ENCODE results near the gene IDH3G.
"Not testable (repeated sequence)": the region's sequence is repeated elsewhere in the genome, so short reads cannot be mapped to it uniquely, and the experiment has no call there.

IDH3G gene

GRCh38 chrX:153763298-153763932, 30.8 kb downstream of the IDH3G start:
- in situ Hi-C loops (cut with HindIII; ENCODE audit: low sequenced_read_pairs): no loop called here

DNA sequence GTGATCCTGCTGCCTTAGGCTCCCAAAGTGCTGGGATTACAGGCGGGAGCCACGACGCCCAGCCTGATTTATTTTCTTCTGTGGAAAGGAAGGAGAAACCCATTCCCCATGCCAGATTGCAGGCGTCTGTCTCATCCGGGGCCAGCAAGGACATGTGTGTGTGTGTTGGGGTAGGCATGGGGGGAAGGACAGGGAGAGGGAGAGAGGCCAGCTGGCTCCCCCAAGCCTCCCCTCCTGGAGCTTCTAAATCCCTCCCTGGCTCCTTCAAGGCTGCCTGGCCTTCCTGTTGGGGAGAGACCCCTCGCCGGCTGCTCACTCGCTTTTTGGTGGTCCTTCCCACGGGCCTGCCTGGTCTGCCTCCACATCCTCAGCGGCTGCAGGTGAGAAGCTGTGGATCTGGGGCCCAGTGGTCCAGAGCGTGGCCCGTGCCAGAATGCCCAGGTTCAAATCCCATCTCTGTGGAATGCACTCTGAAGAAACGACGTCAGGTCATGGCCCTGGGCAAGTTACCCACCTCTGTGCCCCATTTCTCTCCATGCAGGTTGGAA, 31.5 kb downstream of the IDH3G start:
- in situ Hi-C loops (cut with HindIII; ENCODE audit: low sequenced_read_pairs): no loop called here

DNA sequence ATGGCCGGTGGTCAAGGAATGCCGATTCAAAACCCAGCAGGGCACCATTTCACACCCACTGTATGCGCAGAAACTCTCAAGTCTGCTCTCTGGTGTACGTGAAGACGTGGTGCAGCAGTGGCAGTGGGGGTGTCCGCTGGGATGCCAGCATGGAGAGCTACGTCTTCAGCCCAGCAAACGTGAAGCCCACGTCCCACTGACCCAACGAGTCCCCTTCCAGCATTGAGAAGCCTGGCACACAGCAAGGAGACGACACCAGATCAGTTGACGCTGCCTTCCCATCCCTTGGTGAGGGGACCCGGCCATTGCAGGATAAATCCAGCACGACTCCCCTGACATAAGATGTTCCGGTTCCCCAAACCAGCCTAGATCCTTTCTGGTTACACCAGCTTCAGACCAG, 32.3 kb downstream of the IDH3G start:
- in situ Hi-C loops (cut with HindIII; ENCODE audit: low sequenced_read_pairs): no loop called here

DNA sequence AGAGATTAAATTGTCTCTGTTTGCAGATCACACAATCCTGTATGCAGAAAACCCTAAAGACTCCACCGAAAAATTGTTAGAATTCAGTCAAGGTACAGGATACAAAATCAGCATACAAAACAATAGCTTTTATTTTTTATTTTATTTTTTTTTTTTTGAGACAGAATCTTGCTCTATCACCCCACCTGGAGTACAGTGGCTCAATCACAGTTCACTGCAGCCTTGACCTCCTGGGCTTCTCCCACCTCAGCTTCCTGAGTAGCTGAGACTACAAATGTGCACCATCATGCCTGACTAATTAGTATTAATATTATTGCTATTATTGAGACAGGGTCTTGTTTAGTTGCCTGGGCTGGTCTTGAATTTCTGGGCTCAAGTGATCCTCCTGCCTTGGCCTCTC, 39.0 kb downstream of the IDH3G start:
- in situ Hi-C loops (cut with HindIII; ENCODE audit: low sequenced_read_pairs): no loop called here

GRCh38 chrX:153750127-153750774, 43.9 kb downstream of the IDH3G start:
- in situ Hi-C loops (cut with HindIII; ENCODE audit: low sequenced_read_pairs): no loop called here

- in situ Hi-C loops (cut with HindIII; ENCODE audit: low sequenced_read_pairs): not testable (repeated sequence)
Observed at GRCh38 chrX:153749017-153749416, 45.2 kb downstream of the IDH3G start.

- in situ Hi-C loops (cut with HindIII; ENCODE audit: low sequenced_read_pairs): not testable (repeated sequence)
Observed at GRCh38 chrX:153746991-153747390, 47.2 kb downstream of the IDH3G start.

DNA sequence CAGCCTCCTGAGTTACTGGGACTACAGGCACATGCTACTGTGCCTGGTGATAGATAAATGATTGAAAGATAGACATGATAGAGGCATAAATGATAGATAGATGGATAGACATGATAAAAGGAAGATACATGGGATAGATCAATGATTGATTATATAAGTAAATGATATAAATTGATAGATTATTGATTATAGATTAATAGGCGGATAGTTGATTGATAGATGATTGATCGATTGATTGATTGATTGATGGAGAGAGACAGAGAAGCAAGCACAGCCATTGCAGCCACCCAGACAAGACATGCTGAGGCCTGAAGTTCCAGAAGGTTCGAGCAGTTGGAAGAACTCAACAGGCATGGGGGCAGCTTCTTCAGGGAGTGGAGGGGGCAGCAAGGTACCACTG, 47.8 kb downstream of the IDH3G start:
- in situ Hi-C loops (cut with HindIII; ENCODE audit: low sequenced_read_pairs): no loop called here

DNA sequence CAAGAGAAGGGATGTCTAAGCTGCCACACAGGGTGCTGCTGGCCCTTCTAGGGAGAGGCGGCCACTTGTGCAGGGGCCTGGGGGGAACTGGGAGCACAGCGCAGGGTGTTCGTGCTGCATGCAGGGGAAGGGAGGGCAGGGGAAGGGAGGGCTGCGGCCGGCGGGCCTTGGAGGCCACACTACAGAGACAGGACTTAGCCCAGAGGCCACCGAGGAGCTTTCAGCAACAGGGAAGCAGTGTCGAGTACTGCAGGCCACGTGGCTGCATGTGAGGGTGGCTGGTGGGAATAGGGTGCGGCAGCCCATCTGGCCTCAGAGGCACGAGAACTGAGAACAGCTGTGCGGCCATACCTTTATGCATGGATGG, 49.1 kb downstream of the IDH3G start:
- in situ Hi-C loops (cut with HindIII; ENCODE audit: low sequenced_read_pairs): not testable (repeated sequence)

GRCh38 chrX:153744210-153745066, 49.7 kb downstream of the IDH3G start:
- in situ Hi-C loops (cut with HindIII; ENCODE audit: low sequenced_read_pairs): no loop called here

- in situ Hi-C loops (cut with HindIII; ENCODE audit: low sequenced_read_pairs): not testable (repeated sequence)
Observed at GRCh38 chrX:153743468-153744209, 50.5 kb downstream of the IDH3G start.

DNA sequence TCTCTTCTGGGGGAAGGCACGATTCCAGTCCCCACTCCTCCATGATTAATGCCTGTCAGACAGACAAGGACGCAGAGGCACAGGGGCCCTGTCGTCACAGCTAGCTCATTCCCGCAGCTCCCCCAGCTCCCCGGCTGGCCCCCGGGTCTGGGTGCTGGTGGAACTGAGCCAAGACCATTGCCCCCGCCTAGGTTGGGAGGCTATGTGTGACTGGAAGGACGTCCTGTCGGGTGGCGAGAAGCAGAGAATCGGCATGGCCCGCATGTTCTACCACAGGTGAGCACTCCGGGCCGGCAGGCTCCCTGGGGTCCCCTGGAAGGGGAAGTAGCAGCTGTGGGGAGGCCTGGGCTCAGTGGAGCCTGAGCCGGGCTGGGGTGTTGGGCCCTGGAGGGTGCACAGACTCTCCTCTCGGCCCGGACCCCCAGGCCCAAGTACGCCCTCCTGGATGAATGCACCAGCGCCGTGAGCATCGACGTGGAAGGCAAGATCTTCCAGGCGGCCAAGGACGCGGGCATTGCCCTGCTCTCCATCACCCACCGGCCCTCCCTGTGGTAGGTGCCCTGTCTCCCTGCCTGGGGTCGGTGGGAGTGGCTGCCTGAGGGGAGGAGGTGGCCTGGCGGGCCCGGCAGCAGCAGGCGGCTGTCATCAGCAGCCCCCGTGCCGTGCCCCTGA, 51.2 kb downstream of the IDH3G start:
- in situ Hi-C loops (cut with HindIII; ENCODE audit: low sequenced_read_pairs): not testable (repeated sequence)

- in situ Hi-C loops (cut with HindIII; ENCODE audit: low sequenced_read_pairs): not testable (repeated sequence)
Observed at GRCh38 chrX:153742111-153742510, 52.1 kb downstream of the IDH3G start.

GRCh38 chrX:153741446-153741845, 52.7 kb downstream of the IDH3G start:
- in situ Hi-C loops (cut with HindIII; ENCODE audit: low sequenced_read_pairs): no loop called here

GRCh38 chrX:153740631-153741222, 53.4 kb downstream of the IDH3G start:
- in situ Hi-C loops (cut with HindIII; ENCODE audit: low sequenced_read_pairs): no loop called here

DNA sequence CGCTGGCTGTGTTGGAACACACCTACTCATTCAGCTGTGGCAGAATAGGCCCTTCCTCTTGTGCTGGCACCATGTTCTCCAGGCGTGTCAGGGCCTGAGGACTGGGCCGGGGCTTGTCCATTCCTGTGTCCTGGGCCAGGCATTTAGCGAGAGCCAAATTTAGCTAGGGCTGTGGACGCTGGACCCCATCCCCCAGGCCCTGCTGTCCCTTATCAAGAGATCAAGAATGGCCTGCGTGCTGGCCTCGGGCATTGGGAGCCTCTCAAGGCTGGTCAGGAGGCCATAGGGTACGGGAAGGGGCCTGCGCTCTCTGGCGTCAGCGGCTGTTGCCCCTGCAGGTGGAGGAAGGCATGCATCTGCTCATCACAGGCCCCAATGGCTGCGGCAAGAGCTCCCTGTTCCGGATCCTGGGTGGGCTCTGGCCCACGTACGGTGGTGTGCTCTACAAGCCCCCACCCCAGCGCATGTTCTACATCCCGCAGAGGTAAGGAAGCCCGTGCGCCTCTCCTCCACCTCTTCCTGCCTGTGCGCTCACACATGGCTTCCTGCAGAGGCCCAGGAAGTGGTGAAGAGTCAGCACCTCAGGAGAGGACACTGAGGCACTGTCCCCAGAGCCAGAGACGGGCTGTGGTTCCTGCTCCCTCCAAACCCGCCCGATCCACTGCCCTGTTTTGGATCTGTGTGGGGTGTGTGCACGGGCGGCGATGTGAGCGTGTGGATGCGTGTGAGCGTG, 54.3 kb downstream of the IDH3G start:
- in situ Hi-C loops (cut with HindIII; ENCODE audit: low sequenced_read_pairs): no loop called here

GRCh38 chrX:153738056-153738605, 56.0 kb downstream of the IDH3G start:
- in situ Hi-C loops (cut with HindIII; ENCODE audit: low sequenced_read_pairs): no loop called here

DNA sequence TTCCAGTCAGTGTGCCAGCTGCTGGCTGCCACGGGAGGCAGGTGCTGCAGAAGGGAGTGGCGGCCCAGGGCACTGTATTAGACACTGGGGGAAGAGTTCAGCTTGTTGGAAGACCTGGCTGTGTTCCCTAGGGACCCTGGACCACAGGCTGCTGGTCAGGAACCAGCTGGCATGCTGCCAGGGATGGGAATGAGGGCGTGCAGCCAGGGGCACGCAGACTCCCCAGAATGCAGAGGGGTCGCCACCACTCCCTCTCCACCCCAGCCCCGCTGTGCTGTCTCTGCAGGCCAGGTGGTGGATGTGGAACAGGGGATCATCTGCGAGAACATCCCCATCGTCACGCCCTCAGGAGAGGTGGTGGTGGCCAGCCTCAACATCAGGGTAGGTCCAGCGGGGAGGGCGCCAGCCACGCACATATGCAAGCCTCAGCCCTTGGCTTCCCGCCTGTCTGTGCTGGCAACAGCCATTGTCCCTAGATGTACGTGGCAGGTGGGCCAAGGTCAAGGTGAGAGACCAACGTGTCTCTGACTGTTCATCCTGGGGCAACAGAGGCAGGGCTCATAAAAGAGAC, 57.2 kb downstream of the IDH3G start:
- in situ Hi-C loops (cut with HindIII; ENCODE audit: low sequenced_read_pairs): no loop called here
